Stimulated activated CD8-positive, alpha-beta memory T cell treated with anti-CD3 and anti-CD28 coated beads, Interleukin-7, amount 100 ng/mL, for 1 hour (primary cell): ENCODE results near the gene GRIN3B.

Source experiments
- DNase-seq, 2 donors: peaks; one replicate each; pipeline ENCODE4 v3.0.0-alpha.2; 2020; ENCODE audit warnings: low read depth in 2 of 2

GRIN3B gene

DNA sequence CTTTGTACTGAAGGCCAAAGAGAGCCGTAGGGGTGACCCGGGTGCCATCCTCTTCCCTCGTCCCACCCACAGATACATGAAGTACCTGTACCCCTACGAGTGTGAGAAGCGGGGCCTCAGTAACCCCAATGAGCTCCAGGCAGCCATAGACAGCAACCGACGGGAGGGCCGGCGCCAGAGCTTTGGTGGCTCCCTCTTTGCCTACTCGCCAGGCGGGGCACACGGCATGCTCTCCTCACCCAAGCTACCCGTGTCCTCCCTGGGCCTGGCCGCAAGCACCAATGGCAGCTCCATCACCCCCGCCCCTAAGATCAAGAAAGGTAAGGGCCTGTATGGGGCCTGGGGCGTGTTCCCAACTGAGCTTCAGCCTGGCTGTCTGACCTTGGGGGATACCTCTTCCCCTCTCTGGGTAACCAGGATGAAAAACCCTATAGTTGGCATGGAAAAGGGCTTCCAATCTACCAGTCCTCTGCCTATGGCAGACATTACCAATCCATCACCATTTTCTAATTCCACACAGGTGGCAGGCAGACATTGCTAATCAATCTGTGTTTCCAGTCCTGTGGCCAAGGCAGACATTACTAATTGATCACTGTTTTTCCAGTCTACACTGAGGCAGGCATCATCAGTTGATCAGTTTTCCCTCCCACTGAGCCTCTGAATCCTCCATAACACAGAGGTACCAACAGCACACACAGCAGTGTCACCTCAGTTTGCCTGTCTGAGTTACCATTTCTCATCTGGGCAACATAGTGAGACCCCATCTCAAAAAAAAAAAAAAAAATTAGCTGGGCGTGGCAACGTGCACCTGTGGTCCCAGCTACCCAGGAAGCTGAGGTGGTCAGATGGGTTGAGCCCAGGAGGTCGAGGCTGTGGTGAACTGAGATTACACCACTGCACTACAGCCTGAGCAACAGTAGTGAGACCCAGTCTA lies 35.2 kb upstream of the GRIN3B start:
- DNase-seq, result no peak

DNA sequence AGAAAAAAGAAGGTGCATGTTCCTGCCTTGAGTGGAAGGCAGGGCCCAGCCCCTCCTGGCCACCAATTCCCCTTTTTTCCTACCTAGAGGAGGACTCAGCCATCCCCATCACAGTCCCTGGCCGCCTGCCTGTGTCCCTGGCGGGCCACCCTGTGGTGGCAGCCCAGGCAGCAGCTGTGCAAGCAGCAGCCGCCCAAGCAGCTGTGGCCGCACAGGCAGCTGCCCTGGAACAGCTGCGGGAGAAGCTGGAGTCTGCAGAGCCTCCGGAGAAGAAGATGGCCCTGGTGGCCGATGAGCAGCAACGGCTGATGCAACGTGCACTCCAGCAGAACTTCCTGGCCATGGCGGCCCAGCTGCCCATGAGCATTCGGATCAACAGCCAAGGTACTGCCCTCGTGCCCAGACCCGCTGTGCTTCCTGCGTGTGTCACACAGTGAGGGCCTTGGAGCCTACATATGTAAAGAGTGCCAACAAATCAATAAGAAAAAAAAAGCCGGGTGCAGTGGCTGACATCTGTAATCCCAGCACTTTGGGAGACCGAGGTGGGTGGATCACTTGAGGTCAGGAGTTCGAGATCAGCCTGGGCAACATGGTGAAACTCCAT lies 33.6 kb upstream of the GRIN3B start:
- DNase-seq, result no peak

DNA sequence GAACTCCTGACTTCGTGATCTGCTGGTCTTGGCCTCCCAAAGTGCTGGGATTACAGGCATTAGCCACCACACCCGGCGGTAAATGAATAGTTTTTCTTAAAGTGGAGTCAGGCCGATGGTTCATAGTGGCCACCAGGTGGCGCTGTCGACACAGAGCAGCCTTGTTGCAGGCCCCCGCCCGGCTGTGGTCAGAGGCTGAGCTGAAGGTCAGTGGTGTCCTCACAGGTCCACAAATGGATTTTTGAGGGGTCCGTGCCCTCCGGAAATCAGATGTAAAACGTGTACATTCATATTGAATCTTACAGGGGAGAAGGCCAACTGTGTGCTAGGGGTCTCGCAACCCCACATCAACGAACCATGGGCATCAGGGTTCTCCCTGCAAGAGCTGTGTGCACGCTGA lies 29.5 kb upstream of the GRIN3B start:
- no peak for DNase-seq

DNA sequence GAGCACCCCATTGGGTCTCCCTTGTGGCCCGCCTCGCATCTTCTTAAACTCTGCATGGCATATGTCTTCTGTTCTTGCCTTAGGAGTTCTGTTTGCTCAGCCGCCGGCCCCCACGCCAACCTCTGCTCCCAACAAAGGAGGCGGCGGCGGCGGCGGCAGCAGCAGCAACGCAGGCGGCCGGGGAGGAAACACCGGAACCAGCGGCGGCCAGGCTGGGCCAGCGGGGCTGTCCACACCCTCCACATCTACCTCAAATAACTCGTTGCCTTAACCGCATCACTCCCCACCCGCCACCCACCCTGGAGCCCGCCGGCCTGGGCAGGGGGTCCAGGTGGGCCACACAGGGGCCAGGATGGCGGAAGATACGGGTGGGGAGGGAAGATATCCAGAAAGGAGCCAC lies 28.4 kb upstream of the GRIN3B start:
- no peak for DNase-seq

DNA sequence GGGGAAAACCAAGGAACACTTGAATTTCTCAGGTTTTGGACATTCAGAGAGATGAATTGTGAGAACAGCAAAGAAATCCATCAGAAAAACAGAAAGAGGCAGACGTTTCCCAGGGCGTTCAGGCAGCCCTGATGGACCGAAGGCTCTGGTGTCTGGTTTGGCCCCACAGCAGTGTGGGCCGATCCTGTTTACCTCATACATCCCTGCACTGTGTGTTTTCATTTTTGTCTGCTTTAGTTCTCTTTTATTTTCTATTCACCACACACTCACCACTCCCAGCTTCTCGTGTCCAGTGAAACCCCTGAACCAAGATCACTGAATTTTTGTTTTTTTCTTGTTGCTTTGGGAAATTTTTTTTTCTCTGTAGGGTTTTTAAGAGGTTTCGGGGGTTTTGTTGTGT lies 27.9 kb upstream of the GRIN3B start:
- DNase-seq, result no peak

DNA sequence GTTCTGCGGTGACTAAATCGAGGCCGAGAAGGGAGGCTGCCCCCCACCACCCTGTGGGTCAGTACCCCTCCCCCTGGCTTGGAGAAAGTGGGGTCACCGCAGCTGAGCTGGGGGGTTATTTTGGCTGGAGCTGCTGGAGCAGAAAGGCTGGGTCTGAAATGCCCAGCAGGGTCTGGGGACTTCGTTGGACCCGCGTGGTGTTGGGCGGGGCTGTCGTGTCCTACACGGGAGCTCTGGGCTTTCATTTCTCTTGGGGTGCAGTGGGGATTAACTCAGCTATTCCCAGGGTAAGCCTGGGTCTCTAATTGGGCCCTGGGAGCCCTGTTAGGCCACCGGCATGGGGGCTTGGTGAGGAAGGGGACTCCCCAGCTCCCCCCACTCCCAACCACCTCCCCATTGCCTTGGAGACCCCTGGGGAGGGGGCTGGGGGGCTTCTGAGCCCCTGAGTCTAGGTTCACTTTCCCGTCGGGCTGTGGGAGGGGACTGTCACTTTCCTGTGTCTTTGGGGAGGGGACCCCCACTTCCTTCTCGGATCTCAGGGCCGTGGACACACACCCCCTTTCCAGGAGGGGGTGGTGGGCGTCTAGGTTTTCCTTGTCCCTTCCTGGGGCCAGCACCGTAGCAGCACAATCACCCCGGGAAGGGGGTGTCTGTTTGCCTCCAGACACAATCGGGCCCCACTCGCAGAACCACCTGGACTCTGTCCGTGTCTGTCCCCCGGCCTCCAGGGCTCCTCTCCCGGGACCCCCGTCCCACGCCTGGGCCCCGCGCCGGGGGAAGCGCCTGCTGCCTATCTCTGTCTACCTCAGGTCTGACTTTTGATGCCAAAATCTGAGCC lies 26.3 kb upstream of the GRIN3B start:
- DNase-seq, result no peak

DNA sequence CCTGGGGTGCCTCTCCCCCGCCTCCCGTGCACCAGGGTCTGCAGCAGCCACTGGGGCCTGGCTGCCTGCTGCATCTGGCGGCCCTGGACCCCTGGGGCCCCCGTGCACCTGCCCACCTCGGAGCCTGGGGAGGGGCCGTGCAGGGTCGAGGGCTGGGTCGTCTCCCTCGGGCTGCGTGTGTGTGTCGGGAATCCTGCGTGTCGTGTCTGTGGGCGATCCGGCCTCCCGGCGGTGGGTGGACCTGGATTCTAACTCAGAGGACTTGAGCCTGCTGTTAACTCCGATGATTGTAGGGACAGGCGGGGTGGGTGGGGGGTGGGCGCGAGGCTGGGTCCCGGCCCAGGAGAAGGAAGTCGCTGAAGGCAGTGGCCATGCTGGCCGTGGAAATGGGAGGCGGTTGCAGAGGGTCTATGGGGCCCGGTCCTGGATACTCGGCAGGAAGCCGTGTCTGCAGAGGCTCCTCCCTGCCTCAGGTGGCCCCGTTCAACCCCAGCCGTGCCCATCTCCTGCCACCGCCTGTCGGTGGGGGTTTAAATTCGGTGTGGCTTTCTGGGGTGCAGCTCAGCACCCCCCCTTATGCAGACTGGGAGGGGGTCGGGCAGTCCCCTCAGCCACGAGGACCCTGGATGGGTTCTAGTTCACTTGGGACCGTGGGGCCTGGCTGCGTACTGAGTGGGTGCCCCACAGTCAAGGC lies 25.5 kb upstream of the GRIN3B start:
- DNase-seq, result no peak

DNA sequence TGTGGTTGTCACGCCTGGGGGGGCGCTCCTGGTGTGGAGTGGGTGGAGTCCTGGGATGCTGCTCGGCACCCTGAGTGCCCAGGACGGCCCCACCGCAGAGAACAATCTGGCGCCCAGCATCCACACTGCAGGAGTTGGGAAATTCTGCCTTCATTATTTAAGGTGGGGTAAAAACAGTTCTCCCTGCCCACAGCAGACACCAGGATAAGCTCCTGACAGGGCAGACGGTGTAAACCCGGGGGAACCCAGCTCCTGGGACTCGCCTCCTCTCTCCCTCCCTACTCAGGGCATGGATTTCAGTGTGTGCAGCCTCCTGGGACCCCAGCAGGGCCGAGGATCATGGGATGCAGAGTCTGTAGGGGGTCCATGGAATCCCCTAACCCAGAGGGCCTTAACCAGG lies 23.7 kb upstream of the GRIN3B start:
- no peak for DNase-seq

DNA sequence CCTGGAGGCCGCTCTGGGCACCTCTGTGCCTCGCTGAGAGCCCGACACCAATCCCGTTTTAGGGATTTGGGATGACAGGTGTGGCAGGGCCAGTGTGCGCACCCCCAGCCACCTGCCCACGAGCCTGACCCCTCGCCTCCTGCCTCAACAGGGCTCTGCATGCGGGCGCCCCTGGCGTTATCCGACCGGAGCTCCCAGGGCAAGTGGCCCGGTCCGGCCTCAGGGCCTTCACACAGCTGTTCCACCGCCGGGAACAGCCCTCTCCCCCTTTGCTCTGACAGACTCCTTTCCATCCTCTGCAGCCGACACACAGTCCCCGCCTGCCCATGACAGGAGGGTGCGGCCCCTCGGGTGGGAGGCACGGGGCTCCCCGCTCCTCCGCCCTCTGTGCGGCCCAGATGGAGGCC lies 23.2 kb upstream of the GRIN3B start:
- DNase-seq, result no peak

DNA sequence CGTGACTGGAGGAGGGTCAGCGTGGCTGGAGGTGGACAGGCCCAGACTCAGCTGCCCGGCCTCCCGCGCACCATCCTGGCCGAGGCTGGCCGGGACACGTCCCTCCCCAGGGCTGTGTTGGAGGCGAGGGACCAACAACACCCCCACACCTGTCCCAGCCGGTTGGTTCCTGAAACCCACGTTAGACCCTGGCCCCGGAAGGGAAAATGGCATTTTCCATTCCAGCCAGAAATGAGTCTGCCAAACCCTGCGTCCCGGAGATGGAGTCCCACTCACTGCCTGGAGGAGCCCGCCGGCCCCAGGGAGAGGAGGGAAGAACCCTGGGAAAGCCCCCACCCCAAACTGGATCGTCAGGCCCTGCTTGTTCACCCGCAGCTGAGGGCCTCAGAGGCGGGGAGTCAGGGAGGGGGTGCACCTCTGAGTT lies 20.9 kb upstream of the GRIN3B start:
- no peak for DNase-seq

DNA sequence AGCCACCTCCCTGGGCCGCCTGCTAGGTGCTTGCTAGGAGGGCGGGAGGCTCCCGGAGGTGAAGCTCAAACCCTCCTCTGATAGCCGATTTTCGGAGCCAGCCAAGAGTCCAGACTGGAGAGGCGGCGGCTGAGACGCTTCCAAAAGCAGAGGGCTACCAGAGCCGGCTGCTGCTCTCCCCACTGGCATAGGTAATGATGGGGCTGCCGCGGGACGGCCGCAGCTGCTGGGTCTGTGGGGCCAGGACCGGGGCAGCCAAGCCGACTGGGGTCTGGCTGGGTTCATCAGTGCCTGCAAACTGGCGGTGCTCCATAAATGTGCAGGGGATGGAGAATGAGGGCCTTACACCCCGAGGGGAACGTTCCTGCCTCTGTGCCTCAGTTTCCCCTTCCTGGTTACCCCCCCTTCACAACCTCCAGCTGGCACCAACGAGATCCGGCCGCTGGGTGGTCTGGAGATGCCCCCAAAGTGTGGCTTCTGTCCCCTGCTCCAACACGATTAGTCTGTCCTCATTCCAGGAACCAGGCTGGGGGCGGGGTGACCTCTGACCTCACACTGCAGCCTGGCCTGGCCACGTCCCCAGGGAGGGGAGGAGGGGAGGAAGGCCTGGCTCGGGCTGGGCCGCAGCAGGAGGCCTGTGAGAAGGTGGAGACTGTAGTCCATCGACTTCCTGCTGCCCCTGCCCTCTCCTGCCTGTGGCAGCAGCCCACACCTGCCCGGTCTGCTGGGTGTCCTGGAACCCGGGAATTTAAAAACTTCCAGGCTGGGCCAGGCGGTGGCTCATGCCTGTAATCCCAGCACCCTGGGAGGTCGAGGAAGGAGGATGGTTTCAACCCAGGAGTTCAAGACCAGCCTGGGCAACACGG lies 19.9 kb upstream of the GRIN3B start:
- DNase-seq, result no peak

DNA sequence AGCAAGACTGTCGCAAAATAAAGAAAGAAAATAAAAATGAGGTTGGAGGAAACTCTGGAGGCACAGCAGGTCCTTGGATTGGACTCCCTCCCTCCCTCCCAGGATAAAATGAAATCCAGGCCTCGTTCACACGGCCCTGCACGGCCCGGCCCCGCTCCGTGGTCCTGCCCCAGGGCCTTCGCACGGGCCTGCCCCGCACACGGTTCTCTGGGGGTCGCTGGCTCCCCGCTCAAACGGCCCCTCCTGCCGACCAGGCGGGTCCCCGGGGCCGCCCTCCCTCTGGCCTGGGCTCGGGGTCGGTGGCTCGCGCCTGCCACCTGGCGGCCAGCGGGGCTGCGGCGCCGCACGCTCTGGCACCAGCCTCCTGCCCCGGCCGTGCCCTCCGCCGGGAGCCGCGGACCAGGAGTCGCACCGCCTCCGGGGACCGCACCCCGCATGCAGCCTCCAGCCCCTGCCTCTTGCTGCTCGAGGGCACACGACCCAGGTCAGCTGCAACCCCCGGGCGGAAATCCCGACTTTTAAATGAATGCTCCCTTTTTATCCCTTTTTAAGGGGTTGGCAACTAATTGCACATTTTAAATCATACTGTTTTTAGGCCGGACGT lies 17.6 kb upstream of the GRIN3B start:
- peak; percentile 51 to 55 for DNase-seq

DNA sequence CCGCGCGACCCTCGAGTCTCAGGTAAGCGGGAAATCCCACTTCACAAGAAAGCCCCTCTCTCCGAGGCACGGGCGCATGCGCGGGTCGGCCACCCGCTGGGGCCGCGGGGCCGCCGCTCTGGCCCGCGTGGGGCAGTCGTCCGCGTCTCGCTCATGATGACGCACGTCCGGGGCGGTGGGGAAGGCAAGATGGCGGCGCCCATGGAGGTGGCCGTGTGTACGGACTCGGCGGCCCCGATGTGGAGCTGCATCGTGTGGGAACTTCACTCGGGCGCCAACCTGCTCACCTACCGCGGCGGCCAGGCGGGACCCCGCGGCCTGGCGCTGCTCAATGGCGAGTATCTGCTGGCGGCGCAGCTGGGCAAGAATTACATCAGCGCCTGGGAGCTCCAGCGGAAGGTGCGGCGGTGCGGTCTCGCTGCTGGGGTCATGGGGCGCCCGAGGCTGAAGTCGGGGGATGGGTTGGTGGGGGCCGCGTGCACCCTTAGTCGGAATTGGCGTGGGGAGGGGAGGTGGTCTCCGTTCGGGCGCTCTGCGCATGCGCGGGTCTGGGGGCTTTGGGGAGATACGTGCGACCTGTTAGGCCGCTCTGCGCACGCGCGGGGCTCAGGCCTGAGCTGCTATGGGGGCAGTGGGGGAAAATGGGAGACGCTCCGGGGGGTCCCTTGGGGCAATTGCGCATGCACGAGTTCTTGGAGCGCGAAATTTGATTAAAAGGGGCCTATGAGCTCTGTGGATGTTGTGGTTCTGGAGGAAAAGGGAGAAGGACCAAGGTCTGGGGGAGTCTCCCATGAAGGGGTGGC lies 15.9 kb upstream of the GRIN3B start, which contains the start of gene WDR18:
TSS of gene WDR18 (plus strand) at position 181 of the 803 bp plus-strand sequence. CDS start at position 190, 9 bp downstream.
- DNase-seq, result peak; percentile 77

DNA sequence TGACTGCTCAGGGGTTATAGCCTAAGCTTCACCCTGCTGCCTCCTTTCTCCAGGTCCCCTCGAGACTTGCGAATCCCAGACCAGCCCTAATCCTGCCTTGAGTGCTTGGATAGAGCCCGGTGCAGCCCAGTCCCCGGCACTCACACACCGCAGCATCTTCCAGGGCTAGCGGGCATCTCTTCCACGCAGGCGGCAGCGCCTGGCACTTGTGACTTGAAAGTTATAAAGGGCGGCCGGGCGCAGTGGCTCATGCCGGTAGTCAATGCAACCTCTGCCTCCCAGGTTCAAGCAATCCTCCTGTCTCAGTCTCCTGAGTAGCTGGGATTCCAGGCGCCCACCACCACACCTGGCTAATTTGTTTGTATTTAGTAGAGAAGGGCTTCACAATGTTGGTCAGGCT lies 14.1 kb upstream of the GRIN3B start:
- no peak for DNase-seq

DNA sequence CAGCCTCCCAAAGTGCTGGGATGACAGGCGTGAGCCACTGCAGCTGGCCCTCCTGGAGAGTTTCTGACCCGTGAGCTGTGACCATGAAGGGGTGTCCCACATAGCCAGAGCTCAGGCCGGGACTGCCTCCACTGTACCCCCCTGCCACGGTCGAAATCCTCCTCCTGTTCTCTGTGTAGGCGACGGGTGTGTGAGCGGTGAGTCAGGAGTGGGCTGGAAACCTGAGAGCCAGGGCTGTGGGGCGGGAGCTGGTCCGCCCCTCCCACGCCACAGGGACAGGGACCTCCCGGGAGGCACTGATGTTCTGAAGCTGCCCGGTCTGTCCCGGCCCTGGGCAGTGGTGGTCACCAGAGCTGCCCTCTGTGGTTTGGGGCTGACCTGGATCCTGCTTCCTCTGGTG lies 12.1 kb upstream of the GRIN3B start:
- no peak for DNase-seq

DNA sequence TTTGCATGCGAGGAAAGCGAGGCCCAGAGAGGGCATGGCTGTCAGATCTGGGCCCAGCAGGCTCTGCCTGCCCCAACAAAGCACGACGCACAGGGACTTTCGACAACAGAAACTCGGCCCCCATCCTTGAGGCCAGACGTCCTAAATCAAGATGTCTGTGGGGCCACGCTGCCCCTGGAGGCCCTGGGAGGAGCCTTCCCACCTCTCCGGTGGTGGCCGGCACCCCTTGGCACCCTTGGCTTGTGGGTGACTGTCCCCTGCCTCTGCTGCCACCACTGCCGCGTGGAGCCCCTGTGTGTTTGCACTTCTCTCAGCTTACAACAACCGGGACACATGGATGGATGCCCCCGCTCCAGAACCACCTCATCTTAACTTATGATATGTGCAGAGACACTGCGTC lies 11.7 kb upstream of the GRIN3B start:
- no peak for DNase-seq

DNA sequence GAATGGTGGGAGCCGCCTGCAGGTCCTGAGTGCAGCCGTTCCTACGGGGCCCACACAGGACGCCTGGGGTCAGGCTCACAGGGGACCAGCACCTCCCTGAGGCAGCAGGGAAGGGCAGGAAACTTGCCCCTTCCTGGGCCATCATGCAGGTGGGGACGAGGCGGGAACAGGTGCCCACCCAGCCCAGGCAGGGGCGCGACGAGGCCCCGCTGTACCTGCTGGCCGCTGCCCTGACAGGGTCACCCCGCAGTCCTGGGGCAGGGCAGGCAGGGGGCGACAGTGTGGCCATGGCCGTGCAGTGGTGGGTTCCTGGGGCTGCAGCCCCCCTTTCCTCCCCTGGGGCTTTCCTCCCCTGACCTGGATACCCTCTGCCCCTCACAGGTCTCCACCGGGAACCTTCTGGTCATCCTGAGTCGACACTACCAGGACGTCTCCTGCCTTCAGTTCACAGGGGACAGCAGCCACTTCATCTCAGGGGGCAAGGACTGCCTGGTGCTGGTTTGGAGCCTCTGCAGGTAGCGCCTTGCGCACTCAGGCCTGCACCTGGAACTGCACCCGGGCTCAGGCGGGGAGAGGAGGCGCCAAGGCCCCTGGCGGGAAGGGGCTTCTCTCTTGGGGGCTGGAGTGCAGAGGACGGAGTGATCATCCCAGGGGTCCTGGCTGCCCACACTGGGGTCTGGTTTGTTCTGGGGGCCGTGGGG lies 10.7 kb upstream of the GRIN3B start:
- no peak for DNase-seq

DNA sequence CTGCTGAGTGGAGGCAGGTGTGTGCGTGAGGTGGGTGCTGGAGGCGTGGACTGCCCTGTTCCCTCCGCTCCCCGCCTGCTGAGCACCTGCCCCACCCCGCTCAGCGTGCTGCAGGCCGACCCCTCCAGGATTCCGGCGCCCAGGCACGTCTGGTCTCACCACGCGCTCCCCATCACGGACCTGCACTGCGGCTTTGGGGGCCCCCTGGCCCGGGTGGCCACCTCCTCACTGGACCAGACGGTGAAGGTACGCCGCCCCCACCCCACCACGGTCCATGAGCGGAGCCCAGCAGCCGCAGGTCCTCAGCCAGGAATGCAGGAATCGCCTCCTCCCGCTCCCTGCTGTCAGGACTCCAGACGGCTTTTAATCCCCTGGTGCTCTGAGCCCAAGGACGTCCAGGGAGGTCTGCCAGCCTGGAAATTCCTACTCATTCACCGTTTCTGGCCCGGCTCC lies 10.1 kb upstream of the GRIN3B start:
- DNase-seq, result no peak

DNA sequence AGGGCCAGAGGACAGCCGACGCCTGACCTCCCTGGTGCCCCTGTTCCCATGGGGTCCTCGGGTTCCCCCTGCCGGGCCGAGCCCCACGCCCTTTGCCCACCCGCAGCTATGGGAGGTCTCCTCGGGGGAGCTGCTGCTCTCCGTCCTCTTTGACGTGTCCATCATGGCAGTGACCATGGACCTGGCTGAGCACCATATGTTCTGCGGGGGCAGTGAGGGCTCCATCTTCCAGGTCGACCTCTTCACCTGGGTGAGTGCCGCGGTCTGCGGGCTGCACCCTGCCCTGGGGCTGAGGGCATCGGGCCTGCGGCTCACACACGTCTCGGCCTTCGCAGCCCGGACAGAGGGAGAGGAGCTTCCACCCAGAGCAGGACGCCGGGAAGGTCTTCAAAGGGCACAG lies 9.5 kb upstream of the GRIN3B start:
- DNase-seq, result no peak
